ENCODE measurements around the gene BCL11B. TPM values are rescaled to one million over a fixed set of nuclear protein-coding genes. Genes with fewer than 3 reads are reported as not detected.

The BCL11B gene
- total and polyA plus RNA-seq, 4 donors: 0.20 to 2.3 (median 0.66) TPM

DNA sequence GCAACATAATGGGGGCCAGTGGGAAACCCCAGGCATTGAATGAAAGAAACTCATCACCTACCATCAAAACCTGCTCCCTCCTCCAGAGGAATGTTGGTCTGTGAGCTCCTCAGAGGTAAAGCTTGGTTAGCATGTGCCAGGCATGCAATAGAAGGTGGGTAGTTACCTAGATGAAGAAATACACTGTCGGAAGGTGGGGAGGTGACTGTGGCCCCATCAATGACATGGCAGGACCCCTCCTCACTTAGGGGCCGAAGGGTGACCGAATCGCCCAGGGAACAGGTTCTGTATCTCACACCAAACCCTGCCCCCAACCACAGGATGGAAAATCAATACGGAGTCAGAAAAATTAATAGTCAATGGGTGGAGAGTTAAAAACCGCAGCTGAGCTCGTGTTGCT, 135.6 kb downstream of the BCL11B start:
- H3K9ac ChIP-seq (ENCODE audit: insufficient read depth in 1 of 2, low read length in 2 of 2): no peak overlapping the region
- H3K4me1 ChIP-seq (ENCODE audit: control insufficient read depth in 5 of 5, insufficient read depth in 5 of 5, low read length in 5 of 5): peaks cover 0 to 19% (median 7%) of the 10 kb centered on the region in 5 donors
- no peaks in the 10 kb centered on the region for H3K36me3 ChIP-seq (ENCODE audit: control insufficient read depth in 4 of 4, insufficient read depth in 4 of 4, low read length in 4 of 4)
- no peak for ATAC-seq (ENCODE audit: insufficient read depth, low FRiP score)
- WGBS, 2 donors: 92 to 94% methylated on average over 7 of the region's 7 CpGs
- H3K4me3 ChIP-seq: no peak overlapping the region
- no peak overlapping the region for H3K27ac ChIP-seq (ENCODE audit: low read depth in 1 of 2, low read length in 1 of 2)
- TF ChIP-seq, protein P1, sequence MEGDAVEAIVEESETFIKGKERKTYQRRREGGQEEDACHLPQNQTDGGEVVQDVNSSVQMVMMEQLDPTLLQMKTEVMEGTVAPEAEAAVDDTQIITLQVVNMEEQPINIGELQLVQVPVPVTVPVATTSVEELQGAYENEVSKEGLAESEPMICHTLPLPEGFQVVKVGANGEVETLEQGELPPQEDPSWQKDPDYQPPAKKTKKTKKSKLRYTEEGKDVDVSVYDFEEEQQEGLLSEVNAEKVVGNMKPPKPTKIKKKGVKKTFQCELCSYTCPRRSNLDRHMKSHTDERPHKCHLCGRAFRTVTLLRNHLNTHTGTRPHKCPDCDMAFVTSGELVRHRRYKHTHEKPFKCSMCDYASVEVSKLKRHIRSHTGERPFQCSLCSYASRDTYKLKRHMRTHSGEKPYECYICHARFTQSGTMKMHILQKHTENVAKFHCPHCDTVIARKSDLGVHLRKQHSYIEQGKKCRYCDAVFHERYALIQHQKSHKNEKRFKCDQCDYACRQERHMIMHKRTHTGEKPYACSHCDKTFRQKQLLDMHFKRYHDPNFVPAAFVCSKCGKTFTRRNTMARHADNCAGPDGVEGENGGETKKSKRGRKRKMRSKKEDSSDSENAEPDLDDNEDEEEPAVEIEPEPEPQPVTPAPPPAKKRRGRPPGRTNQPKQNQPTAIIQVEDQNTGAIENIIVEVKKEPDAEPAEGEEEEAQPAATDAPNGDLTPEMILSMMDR (IDR thresholded peaks at IDR 0.05; ENCODE audit: control extremely low read depth, extremely low read depth): no peak
- no peaks in the 10 kb centered on the region for H3K27me3 ChIP-seq (ENCODE audit: control insufficient read depth in 3 of 3, insufficient read depth in 3 of 3, low read length in 2 of 3)
- no peaks in the 10 kb centered on the region for H3K9me3 ChIP-seq (ENCODE audit: control insufficient read depth in 4 of 4, insufficient read depth in 3 of 4, low read length in 3 of 4)
- DNase-seq: no peak

DNA sequence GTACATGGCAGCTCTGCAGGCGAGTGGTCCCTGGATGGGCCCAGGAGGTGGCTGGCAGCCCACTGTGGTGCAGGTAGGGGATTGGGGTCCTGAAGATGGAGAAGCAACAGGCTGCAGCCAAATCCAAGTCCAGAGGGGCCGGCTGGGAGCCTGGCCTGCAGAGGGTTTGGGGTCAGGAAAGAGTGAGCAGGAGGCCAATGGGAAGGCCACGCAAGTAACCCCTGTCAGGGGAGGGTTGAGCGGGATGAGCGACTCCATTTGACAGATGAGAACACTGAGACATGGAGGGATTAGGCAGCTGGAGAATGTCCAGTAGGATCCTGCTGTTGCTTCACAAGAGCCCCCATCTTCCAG, 136.0 kb downstream of the BCL11B start:
- TF ChIP-seq, protein P1 (IDR thresholded peaks at IDR 0.05; ENCODE audit: control extremely low read depth, extremely low read depth): no peak
- H3K9ac ChIP-seq (ENCODE audit: insufficient read depth in 1 of 2, low read length in 2 of 2): no peak overlapping the region
- 89 to 95% methylated on average over 5 of the region's 5 CpGs for WGBS, 2 donors
- no peak overlapping the region for H3K4me3 ChIP-seq
- no peak overlapping the region for H3K27ac ChIP-seq (ENCODE audit: low read depth in 1 of 2, low read length in 1 of 2)
- peaks cover 0 to 19% (median 7%) of the 10 kb centered on the region in 5 donors for H3K4me1 ChIP-seq (ENCODE audit: control insufficient read depth in 5 of 5, insufficient read depth in 5 of 5, low read length in 5 of 5)
- no peaks in the 10 kb centered on the region for H3K36me3 ChIP-seq (ENCODE audit: control insufficient read depth in 4 of 4, insufficient read depth in 4 of 4, low read length in 4 of 4)
- no peaks in the 10 kb centered on the region for H3K9me3 ChIP-seq (ENCODE audit: control insufficient read depth in 4 of 4, insufficient read depth in 3 of 4, low read length in 3 of 4)
- ATAC-seq (ENCODE audit: insufficient read depth, low FRiP score) (no peak), DNase-seq (no peak)
- no peaks in the 10 kb centered on the region for H3K27me3 ChIP-seq (ENCODE audit: control insufficient read depth in 3 of 3, insufficient read depth in 3 of 3, low read length in 2 of 3)

DNA sequence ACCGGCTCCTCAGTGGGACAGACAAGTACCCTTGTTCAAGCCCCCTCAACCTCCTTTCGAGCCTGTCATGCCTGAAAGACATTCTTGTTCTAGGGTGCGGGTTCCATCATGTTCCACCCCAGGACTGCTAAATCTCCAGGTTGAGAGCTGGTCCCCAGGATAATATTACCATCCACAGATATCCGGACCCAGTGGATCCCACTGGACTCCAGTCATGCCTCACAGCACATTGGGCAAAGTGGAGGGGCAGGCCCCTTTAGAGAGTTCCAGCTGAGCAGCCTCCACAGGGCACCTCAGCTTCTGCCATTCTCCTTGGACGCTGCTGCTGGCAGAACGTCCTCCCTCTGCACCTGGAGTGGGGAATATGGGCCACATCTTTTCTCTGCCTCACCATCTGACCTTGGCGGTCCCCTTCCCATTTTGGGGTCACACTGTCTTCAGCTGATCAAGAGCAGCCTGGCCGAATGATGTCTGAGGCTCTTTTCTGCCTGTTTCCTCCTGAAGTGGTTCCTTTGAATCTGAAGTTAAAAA, 137.4 kb downstream of the BCL11B start:
- Histone ChIP-seq H3K9ac (ENCODE audit: insufficient read depth in 1 of 2, low read length in 2 of 2) (no peak overlapping the region), H3K4me3 (no peak overlapping the region), H3K36me3 (ENCODE audit: control insufficient read depth in 4 of 4, insufficient read depth in 4 of 4, low read length in 4 of 4) (no peaks in the 10 kb centered on the region), H3K9me3 (ENCODE audit: control insufficient read depth in 4 of 4, insufficient read depth in 3 of 4, low read length in 3 of 4) (no peaks in the 10 kb centered on the region), H3K27ac (ENCODE audit: low read depth in 1 of 2, low read length in 1 of 2) (no peak overlapping the region), H3K4me1 (ENCODE audit: control insufficient read depth in 5 of 5, insufficient read depth in 5 of 5, low read length in 5 of 5) (peaks cover 0 to 19% (median 7%) of the 10 kb centered on the region in 5 donors), H3K27me3 (ENCODE audit: control insufficient read depth in 3 of 3, insufficient read depth in 3 of 3, low read length in 2 of 3) (no peaks in the 10 kb centered on the region)
- TF ChIP-seq, protein P1 (IDR thresholded peaks at IDR 0.05; ENCODE audit: control extremely low read depth, extremely low read depth): no peak
- DNase-seq (no peak), ATAC-seq (ENCODE audit: insufficient read depth, low FRiP score) (no peak)
- 92 to 94% methylated on average over 8 of the region's 8 CpGs for WGBS, 2 donors

Data from lung (tissue), 12 donors.